HEK293 (cell line): ENCODE data around the gene SEMA4C.

Experiments used
- MEIS1 ChIP-seq: sonication (generic); formaldehyde crosslinking; IDR thresholded peaks from 2 replicates; pipeline ENCODE4 v1.8.1; 2022; ENCODE audit warnings: missing genetic modification reagents, mild to moderate bottlenecking, borderline replicate concordance
- ZBTB1 ChIP-seq: fragments of 450-650 bp; formaldehyde crosslinking; IDR thresholded peaks from 2 replicates; pipeline ENCODE4 v1.5.1; 2016; ENCODE audit warnings: missing biosample characterization, missing genetic modification characterization
- ZNF19 ChIP-seq: fragments of 450-650 bp; formaldehyde crosslinking; IDR thresholded peaks from 2 replicates; pipeline ENCODE4; 2016; ENCODE audit warnings: missing biosample characterization, missing genetic modification characterization, low read depth
- ZNF776 ChIP-seq: fragments of 450-650 bp; formaldehyde crosslinking; IDR thresholded peaks from 2 replicates; pipeline ENCODE4 v1.5.0; 2017; ENCODE audit warnings: missing biosample characterization, missing genetic modification characterization, borderline replicate concordance
- TF ChIP-seq, protein P1 (sequence below): sonication (generic); formaldehyde crosslinking; IDR thresholded peaks from 2 replicates; pipeline ENCODE4 v1.8.1; 2022; ENCODE audit warnings: mild to moderate bottlenecking, moderate library complexity, missing genetic modification reagents
- TF ChIP-seq, protein P2 (sequence below): fragments of 450-650 bp; formaldehyde crosslinking; IDR thresholded peaks from 2 replicates; pipeline ENCODE4 v1.5.1; 2016; ENCODE audit warnings: missing biosample characterization, missing genetic modification characterization
- TF ChIP-seq, protein P3 (sequence below): fragments of 450-650 bp; formaldehyde crosslinking; IDR thresholded peaks from 2 replicates; pipeline ENCODE4 v1.5.1; 2017; ENCODE audit warnings: missing biosample characterization, missing genetic modification characterization
- TF ChIP-seq, protein P4 (sequence below): fragments of 450-650 bp; formaldehyde crosslinking; IDR thresholded peaks from 2 replicates; pipeline ENCODE4 v1.5.1; 2017; ENCODE audit warnings: missing biosample characterization, missing genetic modification characterization

DNA sequence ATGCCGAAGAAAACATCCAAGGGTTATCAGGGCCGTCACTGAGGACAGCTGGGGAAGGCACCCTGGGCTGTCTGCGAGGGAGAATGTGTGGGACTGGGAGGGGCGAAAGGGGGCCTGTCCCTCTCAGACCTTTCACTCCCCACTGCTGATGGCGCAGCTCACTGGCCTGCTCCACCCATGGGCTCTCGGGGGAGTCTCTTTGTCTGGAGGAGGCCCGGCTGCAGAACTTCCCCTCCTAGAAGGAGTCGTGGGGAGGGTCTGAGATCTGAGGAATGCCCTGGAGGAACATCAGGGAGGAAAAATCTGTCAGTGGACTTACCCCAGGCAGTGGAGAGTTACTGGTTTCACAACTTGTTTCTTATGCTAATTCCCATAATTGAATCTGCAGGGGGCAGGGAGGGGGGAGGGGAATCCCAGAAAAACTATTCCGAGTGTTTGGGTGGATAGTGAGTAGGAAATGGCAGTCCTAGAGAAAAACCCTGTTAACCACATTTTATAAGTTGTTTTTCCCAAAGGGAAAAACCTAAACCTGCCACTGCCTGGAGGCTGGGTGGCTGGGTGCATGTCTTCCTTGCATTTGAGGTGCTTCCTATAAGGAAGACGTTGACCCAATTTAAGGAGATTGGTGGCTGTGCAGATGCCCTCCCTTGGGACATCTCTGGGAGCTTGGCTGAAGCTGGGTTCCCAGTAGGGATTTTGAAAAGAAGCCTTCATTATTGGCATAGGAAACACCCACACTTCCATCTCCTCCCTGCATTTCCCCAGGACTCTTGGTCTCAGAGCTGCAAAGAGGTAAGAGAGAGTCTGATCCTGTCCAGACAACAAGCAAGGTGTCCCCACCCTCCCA lies 11.7 kb upstream of the SEMA4C start:
- TF ChIP-seq MEIS1 (CRISPR knock-in tag): no peak
- TF ChIP-seq, protein P1, sequence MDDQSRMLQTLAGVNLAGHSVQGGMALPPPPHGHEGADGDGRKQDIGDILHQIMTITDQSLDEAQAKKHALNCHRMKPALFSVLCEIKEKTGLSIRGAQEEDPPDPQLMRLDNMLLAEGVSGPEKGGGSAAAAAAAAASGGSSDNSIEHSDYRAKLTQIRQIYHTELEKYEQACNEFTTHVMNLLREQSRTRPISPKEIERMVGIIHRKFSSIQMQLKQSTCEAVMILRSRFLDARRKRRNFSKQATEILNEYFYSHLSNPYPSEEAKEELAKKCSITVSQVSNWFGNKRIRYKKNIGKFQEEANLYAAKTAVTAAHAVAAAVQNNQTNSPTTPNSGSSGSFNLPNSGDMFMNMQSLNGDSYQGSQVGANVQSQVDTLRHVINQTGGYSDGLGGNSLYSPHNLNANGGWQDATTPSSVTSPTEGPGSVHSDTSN (CRISPR knock-in tag): no peak
- TF ChIP-seq, protein P2, sequence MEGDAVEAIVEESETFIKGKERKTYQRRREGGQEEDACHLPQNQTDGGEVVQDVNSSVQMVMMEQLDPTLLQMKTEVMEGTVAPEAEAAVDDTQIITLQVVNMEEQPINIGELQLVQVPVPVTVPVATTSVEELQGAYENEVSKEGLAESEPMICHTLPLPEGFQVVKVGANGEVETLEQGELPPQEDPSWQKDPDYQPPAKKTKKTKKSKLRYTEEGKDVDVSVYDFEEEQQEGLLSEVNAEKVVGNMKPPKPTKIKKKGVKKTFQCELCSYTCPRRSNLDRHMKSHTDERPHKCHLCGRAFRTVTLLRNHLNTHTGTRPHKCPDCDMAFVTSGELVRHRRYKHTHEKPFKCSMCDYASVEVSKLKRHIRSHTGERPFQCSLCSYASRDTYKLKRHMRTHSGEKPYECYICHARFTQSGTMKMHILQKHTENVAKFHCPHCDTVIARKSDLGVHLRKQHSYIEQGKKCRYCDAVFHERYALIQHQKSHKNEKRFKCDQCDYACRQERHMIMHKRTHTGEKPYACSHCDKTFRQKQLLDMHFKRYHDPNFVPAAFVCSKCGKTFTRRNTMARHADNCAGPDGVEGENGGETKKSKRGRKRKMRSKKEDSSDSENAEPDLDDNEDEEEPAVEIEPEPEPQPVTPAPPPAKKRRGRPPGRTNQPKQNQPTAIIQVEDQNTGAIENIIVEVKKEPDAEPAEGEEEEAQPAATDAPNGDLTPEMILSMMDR (tag by site-specific recombination): no peak
- TF ChIP-seq, protein P3, sequence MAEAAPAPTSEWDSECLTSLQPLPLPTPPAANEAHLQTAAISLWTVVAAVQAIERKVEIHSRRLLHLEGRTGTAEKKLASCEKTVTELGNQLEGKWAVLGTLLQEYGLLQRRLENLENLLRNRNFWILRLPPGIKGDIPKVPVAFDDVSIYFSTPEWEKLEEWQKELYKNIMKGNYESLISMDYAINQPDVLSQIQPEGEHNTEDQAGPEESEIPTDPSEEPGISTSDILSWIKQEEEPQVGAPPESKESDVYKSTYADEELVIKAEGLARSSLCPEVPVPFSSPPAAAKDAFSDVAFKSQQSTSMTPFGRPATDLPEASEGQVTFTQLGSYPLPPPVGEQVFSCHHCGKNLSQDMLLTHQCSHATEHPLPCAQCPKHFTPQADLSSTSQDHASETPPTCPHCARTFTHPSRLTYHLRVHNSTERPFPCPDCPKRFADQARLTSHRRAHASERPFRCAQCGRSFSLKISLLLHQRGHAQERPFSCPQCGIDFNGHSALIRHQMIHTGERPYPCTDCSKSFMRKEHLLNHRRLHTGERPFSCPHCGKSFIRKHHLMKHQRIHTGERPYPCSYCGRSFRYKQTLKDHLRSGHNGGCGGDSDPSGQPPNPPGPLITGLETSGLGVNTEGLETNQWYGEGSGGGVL: no peak
- no peak for TF ChIP-seq ZNF776 (tag by site-specific recombination)
- no peak for TF ChIP-seq ZNF19 (tag by site-specific recombination)
- no peak for TF ChIP-seq ZBTB1 (tag by site-specific recombination)
- TF ChIP-seq, protein P4, sequence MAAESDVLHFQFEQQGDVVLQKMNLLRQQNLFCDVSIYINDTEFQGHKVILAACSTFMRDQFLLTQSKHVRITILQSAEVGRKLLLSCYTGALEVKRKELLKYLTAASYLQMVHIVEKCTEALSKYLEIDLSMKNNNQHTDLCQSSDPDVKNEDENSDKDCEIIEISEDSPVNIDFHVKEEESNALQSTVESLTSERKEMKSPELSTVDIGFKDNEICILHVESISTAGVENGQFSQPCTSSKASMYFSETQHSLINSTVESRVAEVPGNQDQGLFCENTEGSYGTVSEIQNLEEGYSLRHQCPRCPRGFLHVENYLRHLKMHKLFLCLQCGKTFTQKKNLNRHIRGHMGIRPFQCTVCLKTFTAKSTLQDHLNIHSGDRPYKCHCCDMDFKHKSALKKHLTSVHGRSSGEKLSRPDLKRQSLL: no peak
